Stomach smooth muscle (tissue), 2 donors: ENCODE data around the gene IL17A.

Experiments used
- H3K27ac ChIP-seq: one replicate; pipeline ENCODE4 v1.7.0; 2013; ENCODE audit warnings: mild to moderate bottlenecking, low read length, inconsistent platforms
- H3K27me3 ChIP-seq, 2 donors: one replicate each; pipeline ENCODE4 v1.7.0; 2013; ENCODE audit warnings: low read length in 2 of 2; ENCODE audit not compliant: insufficient read depth in 2 of 2, control insufficient read depth in 1 of 2
- H3K36me3 ChIP-seq, 2 donors: one replicate each; pipeline ENCODE4 v1.7.0; 2013; ENCODE audit warnings: low read length in 2 of 2; ENCODE audit not compliant: control insufficient read depth in 2 of 2, insufficient read depth in 2 of 2
- H3K4me1 ChIP-seq: one replicate; pipeline ENCODE4 v1.7.0; 2013; ENCODE audit warnings: low read length; ENCODE audit not compliant: control insufficient read depth, insufficient read depth
- H3K4me3 ChIP-seq, 2 donors: one replicate each; pipeline ENCODE4 v1.7.0; 2013; ENCODE audit warnings: low read length in 2 of 2
- H3K9ac ChIP-seq, 2 donors: one replicate each; pipeline ENCODE4 v1.7.0; 2013; ENCODE audit warnings: low read length in 2 of 2, mild to moderate bottlenecking in 1 of 2
- H3K9me3 ChIP-seq, 2 donors: one replicate each; pipeline ENCODE4 v1.7.0; 2013; ENCODE audit warnings: low read length in 2 of 2; ENCODE audit not compliant: control insufficient read depth in 2 of 2
- donor health status: healthy.
- donor health status: Pancreatic carcinoma.

The IL17A gene

GRCh38 chr6:52149949-52150348, 36.2 kb upstream of the IL17A start:
- no peaks in the 10 kb centered on the region for H3K4me1 ChIP-seq
- H3K4me3 ChIP-seq, result no peak overlapping the region
- no peaks in the 10 kb centered on the region for H3K9me3 ChIP-seq
- no peak overlapping the region for H3K9ac ChIP-seq
- H3K27me3 ChIP-seq, result no peaks in the 10 kb centered on the region
- no peak overlapping the region for H3K27ac ChIP-seq
- no peaks in the 10 kb centered on the region for H3K36me3 ChIP-seq

- H3K4me1 ChIP-seq, result no peaks in the 10 kb centered on the region
- no peaks in the 10 kb centered on the region for H3K9me3 ChIP-seq
- no peaks in the 10 kb centered on the region for H3K27me3 ChIP-seq
- H3K27ac ChIP-seq, result no peak overlapping the region
- H3K36me3 ChIP-seq, result no peaks in the 10 kb centered on the region
- H3K4me3 ChIP-seq, result no peak overlapping the region
- H3K9ac ChIP-seq, result no peak overlapping the region
These were observed 34.1 kb upstream of the IL17A start for GRCh38 chr6:52152070-52152423.

DNA sequence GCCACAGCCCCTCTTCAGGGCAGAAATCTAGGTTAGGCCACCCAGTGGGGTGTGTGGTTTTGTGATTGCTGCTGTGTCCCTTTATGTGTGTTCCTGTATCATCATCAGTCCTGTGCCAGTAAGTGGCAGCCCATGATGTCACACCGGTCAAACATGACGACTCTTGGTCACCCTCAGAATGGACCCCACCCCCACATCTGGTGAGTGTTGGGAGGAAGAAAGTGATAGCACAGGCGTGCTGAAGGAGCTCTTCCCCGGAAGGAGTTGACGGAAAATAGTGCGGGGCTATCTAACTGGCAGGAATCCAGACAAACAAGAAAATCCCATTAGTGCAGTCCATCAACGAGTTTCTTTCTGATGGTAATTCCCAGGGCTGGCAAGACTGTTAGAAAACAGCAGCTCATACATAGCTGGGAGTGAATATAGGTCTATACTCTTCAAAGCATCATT, 33.4 kb upstream of the IL17A start:
- H3K27ac ChIP-seq, result no peak overlapping the region
- no peaks in the 10 kb centered on the region for H3K4me1 ChIP-seq
- H3K9me3 ChIP-seq, result no peaks in the 10 kb centered on the region
- no peaks in the 10 kb centered on the region for H3K27me3 ChIP-seq
- H3K36me3 ChIP-seq, result no peaks in the 10 kb centered on the region
- no peak overlapping the region for H3K9ac ChIP-seq
- H3K4me3 ChIP-seq, result no peak overlapping the region

- H3K36me3 ChIP-seq, result no peaks in the 10 kb centered on the region
- H3K27ac ChIP-seq, result no peak overlapping the region
- no peak overlapping the region for H3K9ac ChIP-seq
- no peaks in the 10 kb centered on the region for H3K4me1 ChIP-seq
- no peaks in the 10 kb centered on the region for H3K9me3 ChIP-seq
- H3K27me3 ChIP-seq, result no peaks in the 10 kb centered on the region
- no peak overlapping the region for H3K4me3 ChIP-seq
These were observed 31.8 kb upstream of the IL17A start for GRCh38 chr6:52154381-52154780.

DNA sequence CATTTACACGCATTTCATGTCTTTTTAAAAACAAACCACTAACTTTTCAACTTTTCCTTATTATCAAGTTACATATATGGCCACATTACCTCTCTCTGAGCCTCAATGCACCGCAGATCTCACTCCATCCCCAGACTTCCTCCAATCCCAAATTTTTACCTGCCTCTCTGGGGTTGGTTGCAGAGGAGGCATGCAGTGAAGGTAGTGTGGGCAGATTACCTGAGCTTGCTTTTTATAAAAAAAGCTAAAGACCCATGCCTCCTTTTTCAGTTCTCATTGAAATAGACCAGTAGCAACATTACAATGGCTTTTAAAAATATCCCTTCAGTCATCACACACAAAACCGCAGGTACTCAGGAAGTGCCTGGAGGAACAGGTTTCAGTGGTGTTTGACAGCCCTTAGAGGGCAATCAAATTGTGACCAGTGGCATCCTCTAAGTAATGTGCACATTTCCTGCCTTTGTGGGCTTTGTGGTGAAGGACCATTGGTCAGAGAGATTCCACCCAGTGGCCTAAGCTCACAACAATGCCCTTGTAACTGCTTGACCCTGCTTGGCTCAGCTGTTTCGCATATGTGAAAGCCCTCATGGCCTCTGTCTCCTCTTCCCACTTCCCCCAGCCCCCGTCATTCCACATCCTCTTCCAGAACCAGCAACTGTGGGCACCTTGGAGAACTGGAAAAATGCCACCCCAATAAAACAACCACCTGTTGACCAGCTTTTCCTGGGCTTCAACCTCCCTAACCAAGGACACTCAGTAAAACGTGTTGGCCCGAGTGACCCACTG, 30.2 kb upstream of the IL17A start:
- Histone ChIP-seq H3K4me3 (no peak overlapping the region), H3K36me3 (no peaks in the 10 kb centered on the region), H3K4me1 (no peaks in the 10 kb centered on the region), H3K9ac (no peak overlapping the region), H3K27ac (no peak overlapping the region), H3K27me3 (no peaks in the 10 kb centered on the region), H3K9me3 (no peaks in the 10 kb centered on the region)

DNA sequence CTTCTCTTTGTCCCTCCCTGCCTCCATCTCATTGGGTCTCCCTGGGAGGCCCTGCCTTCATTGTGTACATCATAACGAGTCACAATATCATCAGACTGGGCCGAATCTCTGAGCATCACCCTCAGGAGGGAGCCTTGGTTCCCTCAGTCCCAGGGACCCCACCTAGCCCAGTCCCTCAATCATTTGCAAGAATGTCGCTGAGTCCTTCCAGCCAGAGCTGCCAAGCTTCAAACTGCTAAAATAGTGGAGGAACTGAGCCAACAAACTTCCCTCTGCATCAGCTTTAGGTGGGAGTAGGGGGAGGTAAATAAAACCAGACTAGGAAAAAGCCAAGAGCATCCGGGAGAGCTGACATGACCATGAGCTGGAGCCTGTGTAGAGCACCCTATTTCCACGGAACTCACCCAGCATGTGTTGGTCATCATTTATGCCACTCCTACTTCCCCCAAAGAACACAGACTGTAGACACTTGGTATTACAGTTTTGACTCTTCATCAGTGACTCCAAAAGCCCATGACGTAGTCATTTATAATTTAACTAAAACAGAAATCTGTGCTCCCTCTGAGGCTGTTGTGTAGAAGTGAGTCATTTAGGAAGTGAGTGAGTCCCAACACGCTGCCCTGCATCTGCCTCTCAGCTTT, 28.8 kb upstream of the IL17A start:
- Histone ChIP-seq H3K9me3 (no peaks in the 10 kb centered on the region), H3K27me3 (no peaks in the 10 kb centered on the region), H3K4me1 (no peaks in the 10 kb centered on the region), H3K27ac (no peak overlapping the region), H3K4me3 (no peak overlapping the region), H3K36me3 (no peaks in the 10 kb centered on the region), H3K9ac (no peak overlapping the region)

- no peak overlapping the region for H3K9ac ChIP-seq
- peaks cover 0 to 4% of the 10 kb centered on the region in 2 donors for H3K27me3 ChIP-seq
- no peaks in the 10 kb centered on the region for H3K9me3 ChIP-seq
- no peak overlapping the region for H3K4me3 ChIP-seq
- no peaks in the 10 kb centered on the region for H3K4me1 ChIP-seq
- no peak overlapping the region for H3K27ac ChIP-seq
- no peaks in the 10 kb centered on the region for H3K36me3 ChIP-seq
These were observed 25.6 kb upstream of the IL17A start for GRCh38 chr6:52160472-52161104.

- peaks cover 0 to 7% of the 10 kb centered on the region in 2 donors for H3K27me3 ChIP-seq
- no peaks in the 10 kb centered on the region for H3K36me3 ChIP-seq
- no peak overlapping the region for H3K4me3 ChIP-seq
- H3K9ac ChIP-seq, result no peak overlapping the region
- H3K27ac ChIP-seq, result no peak overlapping the region
- H3K9me3 ChIP-seq, result no peaks in the 10 kb centered on the region
- H3K4me1 ChIP-seq, result no peaks in the 10 kb centered on the region
These were observed 24.3 kb upstream of the IL17A start for GRCh38 chr6:52161689-52162438.

DNA sequence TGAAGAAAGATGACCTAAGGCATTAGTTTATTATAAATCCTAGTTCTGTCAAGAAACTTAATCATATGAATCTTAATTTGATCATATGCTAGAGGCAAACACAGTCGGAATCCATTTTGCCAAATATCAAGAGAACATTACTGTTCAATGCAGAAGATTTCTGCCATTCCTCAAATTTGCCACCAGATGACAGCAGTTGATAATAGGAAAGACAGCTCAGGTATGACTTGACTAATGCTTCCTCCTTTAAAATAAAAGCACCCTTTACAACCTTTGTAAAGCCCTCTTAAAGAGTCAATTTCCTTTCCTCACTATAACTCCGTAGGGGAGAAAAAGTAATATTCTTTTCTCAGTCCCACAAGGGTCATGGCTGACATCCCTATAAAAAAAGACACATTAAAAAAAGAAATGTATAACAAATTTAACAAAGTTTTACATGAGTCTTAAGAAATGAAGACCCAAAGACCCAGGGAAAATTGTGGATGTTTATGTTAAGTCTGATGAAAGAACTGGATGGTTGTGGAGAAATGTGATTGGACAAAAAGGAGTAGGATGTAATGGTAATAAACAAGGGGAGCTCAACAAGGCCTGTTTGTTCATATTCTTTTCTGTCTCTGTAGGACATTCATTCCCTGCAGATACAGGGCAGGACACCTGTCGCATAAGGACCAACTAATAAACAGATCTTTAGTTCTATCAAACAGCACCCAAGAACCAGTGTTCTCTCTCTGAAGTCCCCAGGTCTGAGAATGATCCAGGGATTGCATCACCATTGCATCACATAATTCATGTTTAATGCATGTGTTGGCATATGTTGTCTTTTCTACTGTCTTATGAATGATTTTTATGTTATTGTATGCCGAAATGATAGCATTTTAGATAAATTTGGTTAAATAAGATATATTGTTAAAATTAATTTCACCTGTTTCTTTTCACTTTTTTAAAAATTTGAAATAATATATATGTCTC, 23.0 kb upstream of the IL17A start:
- Histone ChIP-seq H3K9ac (no peak overlapping the region), H3K4me1 (no peaks in the 10 kb centered on the region), H3K36me3 (no peaks in the 10 kb centered on the region), H3K27ac (no peak overlapping the region), H3K9me3 (no peaks in the 10 kb centered on the region), H3K27me3 (peaks cover 0 to 7% of the 10 kb centered on the region in 2 donors), H3K4me3 (no peak overlapping the region)
